ENCODE results near the gene CD300C.

DNA sequence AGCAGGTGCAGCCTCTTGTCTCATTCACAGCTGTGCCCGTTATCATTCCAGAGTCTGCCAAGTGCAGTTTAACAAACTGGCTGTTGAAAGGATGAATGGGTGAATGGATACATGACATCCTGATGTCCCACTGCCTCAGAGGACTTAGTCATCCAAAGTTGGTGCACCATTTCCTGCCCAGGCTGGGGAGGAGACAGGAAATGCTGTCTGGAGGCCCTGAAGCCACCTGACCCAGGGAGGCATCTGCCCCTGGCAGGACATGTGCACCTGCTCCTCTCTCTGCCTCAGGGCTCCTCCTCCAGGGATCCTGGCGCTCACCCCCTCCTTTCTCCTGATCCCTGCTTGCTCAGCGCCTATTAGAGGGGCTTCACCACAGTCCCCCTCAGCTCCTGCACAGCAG, 1.8 kb upstream of the CD300C start:
- no peak for TF ChIP-seq EZH2 (IDR thresholded peaks at IDR 0.05; ENCODE audit: borderline replicate concordance, low read length)
- TF ChIP-seq, protein P1, sequence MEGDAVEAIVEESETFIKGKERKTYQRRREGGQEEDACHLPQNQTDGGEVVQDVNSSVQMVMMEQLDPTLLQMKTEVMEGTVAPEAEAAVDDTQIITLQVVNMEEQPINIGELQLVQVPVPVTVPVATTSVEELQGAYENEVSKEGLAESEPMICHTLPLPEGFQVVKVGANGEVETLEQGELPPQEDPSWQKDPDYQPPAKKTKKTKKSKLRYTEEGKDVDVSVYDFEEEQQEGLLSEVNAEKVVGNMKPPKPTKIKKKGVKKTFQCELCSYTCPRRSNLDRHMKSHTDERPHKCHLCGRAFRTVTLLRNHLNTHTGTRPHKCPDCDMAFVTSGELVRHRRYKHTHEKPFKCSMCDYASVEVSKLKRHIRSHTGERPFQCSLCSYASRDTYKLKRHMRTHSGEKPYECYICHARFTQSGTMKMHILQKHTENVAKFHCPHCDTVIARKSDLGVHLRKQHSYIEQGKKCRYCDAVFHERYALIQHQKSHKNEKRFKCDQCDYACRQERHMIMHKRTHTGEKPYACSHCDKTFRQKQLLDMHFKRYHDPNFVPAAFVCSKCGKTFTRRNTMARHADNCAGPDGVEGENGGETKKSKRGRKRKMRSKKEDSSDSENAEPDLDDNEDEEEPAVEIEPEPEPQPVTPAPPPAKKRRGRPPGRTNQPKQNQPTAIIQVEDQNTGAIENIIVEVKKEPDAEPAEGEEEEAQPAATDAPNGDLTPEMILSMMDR (conservative IDR thresholded peaks at IDR 0.05 in 1 of 2, IDR thresholded peaks at IDR 0.05 in 1 of 2; ENCODE audit: extremely low read depth in 1 of 2, insufficient read depth in 1 of 2, low read depth in 1 of 2, low read length in 2 of 2), result no peak

All from mammary epithelial cell (primary cell).